GM19351 (cell line): ENCODE results near the gene PCSK6.
"Not testable (repeated sequence)": the region's sequence is repeated elsewhere in the genome, so short reads cannot be mapped to it uniquely, and the experiment has no call there.

ENCODE experiments used
- ATAC-seq: cut with Tn5 transposase; IDR thresholded peaks from one replicate; pipeline ENCODE4 v1.9.1; 2021; ENCODE audit warnings: mild to moderate bottlenecking, moderate library complexity; ENCODE audit not compliant: unreplicated experiment

PCSK6 gene

GRCh38 chr15:101406036-101406435 lies 83.5 kb downstream of the PCSK6 start:
- no peak for ATAC-seq

GRCh38 chr15:101404245-101404644 lies 85.3 kb downstream of the PCSK6 start:
- no peak for ATAC-seq

GRCh38 chr15:101402883-101403282 lies 86.6 kb downstream of the PCSK6 start:
- not testable (repeated sequence) for ATAC-seq

- no peak for ATAC-seq
Observed at GRCh38 chr15:101401286-101401685, 88.2 kb downstream of the PCSK6 start.

- no peak for ATAC-seq
Observed at GRCh38 chr15:101399431-101399830, 90.1 kb downstream of the PCSK6 start.

GRCh38 chr15:101398247-101398646 lies 91.3 kb downstream of the PCSK6 start:
- ATAC-seq, result no peak

- ATAC-seq, result no peak
Observed at GRCh38 chr15:101397521-101398003, 91.9 kb downstream of the PCSK6 start.

- no peak for ATAC-seq
Observed at GRCh38 chr15:101396484-101397261, 92.8 kb downstream of the PCSK6 start.

- no peak for ATAC-seq
Observed at GRCh38 chr15:101394654-101395053, 94.9 kb downstream of the PCSK6 start.

- no peak for ATAC-seq
Observed at GRCh38 chr15:101394056-101394630, 95.4 kb downstream of the PCSK6 start.

- no peak for ATAC-seq
Observed at GRCh38 chr15:101393172-101393571, 96.3 kb downstream of the PCSK6 start.

- peak; percentile 80 for ATAC-seq
Observed at GRCh38 chr15:101391981-101392640, 97.4 kb downstream of the PCSK6 start.

- ATAC-seq, result no peak
Observed at GRCh38 chr15:101391431-101391830, 98.1 kb downstream of the PCSK6 start.

- ATAC-seq, result no peak
Observed at GRCh38 chr15:101390462-101390861, 99.0 kb downstream of the PCSK6 start.

GRCh38 chr15:101390060-101390459 lies 99.4 kb downstream of the PCSK6 start:
- ATAC-seq, result no peak

- no peak for ATAC-seq
Observed at GRCh38 chr15:101389362-101389761, 100.1 kb downstream of the PCSK6 start.

GRCh38 chr15:101388046-101388445 lies 101.5 kb downstream of the PCSK6 start:
- ATAC-seq, result no peak

- no peak for ATAC-seq
Observed at GRCh38 chr15:101387574-101387973, 101.9 kb downstream of the PCSK6 start.

GRCh38 chr15:101386967-101387366 lies 102.5 kb downstream of the PCSK6 start:
- ATAC-seq, result no peak

GRCh38 chr15:101386006-101386405 lies 103.5 kb downstream of the PCSK6 start:
- no peak for ATAC-seq

GRCh38 chr15:101384276-101384675 lies 105.2 kb downstream of the PCSK6 start:
- no peak for ATAC-seq

GRCh38 chr15:101382544-101382943 lies 107.0 kb downstream of the PCSK6 start:
- ATAC-seq, result no peak
